ENCODE data around the gene FANCI.

Gene FANCI

DNA sequence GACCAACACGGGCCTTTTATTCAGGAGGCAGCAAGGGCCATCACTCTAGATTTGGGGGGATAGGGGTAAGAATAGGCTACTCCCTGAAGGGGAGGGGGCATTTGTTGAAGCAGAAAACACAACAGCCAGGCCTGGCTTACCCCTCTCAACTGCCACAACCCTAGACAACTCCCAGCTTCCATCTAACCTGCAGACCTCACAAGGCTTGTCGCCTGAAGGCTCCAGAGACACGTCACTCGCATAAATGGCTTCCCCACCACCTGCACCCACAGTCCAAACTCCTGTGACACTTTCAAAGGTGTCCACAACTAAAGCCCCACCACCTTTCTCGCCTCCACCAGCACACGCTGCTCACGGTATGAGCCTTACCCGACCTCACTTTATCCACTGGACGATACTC lies 75.9 kb downstream of the FANCI start:
- ATAC-seq (replicated peaks; ENCODE audit: extremely low read depth, poor library complexity, severe bottlenecking) (no peak), DNase-seq (ENCODE audit: low spot score in 2 of 2) (no peak)
- peaks cover 79% of the 10 kb centered on the region for H3K36me3 Mint-ChIP-seq (ENCODE audit: insufficient read depth)
- peak overlapping the region; percentile 30 for H3K27ac Mint-ChIP-seq (ENCODE audit: low read depth)
- no peaks in the 10 kb centered on the region for H3K27me3 Mint-ChIP-seq
- peaks cover 27% of the 10 kb centered on the region for H3K4me1 Mint-ChIP-seq
- no peaks in the 10 kb centered on the region for H3K9me3 Mint-ChIP-seq
- no peak overlapping the region for H3K4me3 Mint-ChIP-seq

DNA sequence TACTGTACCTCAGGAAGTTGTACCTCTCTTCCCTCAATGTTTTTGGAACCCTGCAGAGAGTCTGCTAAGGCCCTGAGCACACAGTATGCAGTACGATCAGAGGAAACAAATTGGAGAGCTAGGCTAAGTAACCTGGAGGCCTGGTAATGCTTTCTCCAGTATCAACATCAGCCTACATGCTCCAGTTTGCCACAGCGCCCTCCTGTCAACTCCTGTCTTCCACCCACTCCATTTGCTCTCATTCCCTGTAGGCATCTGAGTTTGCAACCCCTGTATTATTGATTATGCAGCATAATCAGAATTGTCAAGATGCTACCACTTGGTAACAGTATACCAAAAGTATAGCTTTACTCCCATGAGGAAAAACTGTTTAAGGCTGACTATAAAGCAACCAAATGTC lies 76.4 kb downstream of the FANCI start:
- Mint-ChIP-seq H3K36me3 (ENCODE audit: insufficient read depth) (peaks cover 80% of the 10 kb centered on the region), H3K4me1 (peaks cover 32% of the 10 kb centered on the region), H3K9me3 (no peaks in the 10 kb centered on the region), H3K27me3 (no peaks in the 10 kb centered on the region), H3K27ac (ENCODE audit: low read depth) (peak overlapping the region; percentile 30), H3K4me3 (no peak overlapping the region)
- DNase-seq (ENCODE audit: low spot score in 2 of 2), result no peak
- ATAC-seq (replicated peaks; ENCODE audit: extremely low read depth, poor library complexity, severe bottlenecking), result no peak

DNA sequence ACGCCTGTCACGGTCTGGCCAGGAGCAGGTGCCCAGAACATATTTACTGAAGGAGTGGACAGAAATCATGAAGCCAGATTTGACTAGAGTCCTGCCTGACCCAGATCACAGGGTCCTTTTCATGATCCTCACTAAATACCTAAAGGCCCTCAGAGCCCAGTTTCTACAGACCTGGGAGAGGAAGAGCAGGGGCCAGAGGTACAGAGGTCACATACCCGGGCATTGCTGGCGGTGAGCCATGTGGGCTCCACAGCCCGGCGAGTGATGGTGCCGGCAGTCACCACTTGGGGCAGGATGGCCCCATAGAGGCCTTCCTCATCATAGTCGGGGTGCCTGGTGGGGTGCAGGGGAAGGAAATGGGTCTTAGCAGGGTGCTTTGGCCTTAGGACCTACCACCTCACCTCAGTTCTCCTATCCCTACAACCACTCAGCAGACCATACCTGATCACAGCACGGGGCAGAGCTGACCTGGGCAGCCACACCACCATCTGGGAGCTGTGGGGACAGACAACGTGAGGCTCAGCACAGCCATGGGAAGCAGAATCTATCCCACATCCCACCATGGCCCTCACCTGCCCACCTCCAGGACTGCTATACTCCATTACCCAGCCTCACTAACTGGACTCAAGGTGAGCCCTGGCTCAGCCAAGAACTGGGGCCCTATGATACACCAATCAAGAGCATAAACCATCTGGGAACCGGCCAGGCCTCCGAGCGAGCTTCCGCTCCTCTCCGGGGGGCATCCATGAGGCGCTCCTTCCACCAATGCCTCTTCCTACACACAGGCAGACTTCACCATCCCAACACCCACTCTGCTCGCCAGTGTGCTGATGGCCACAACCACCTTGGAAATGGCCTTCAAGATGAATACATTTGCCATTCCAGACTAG lies 78.0 kb downstream of the FANCI start:
- Mint-ChIP-seq H3K9me3 (no peaks in the 10 kb centered on the region), H3K4me3 (no peak overlapping the region), H3K36me3 (ENCODE audit: insufficient read depth) (peaks cover 80% of the 10 kb centered on the region), H3K27ac (ENCODE audit: low read depth) (no peak overlapping the region), H3K27me3 (no peaks in the 10 kb centered on the region), H3K4me1 (peaks cover 27% of the 10 kb centered on the region)
- ATAC-seq (replicated peaks; ENCODE audit: extremely low read depth, poor library complexity, severe bottlenecking) (no peak), DNase-seq (ENCODE audit: low spot score in 2 of 2) (no peak)

GRCh38 chr15:89322822-89323221 lies 79.0 kb downstream of the FANCI start:
- H3K4me1 Mint-ChIP-seq, result peaks cover 35% of the 10 kb centered on the region

DNA sequence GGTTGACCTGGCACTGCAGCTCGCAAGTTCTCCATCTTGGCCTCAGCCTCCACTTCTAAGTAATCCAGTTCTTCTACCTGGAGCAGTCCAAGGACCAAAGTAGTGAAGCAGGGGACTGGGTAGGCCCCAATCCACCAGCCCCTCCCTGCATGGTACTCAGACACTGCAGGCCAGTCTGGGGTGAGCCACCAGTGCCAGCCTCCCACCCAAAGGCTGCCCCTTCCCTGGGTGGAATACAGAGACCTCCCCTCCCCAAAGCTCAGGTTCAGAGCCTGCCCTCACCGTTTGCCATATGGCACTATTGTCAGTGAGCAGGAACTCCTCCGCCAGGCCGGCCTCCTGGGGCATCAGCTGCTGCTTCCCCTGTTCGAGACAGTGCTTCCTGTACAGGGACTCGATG lies 80.0 kb downstream of the FANCI start:
- Mint-ChIP-seq H3K4me1 (peaks cover 35% of the 10 kb centered on the region), H3K36me3 (ENCODE audit: insufficient read depth) (peaks cover 81% of the 10 kb centered on the region), H3K27me3 (no peaks in the 10 kb centered on the region), H3K4me3 (no peak overlapping the region), H3K27ac (ENCODE audit: low read depth) (peak overlapping the region; percentile 84), H3K9me3 (no peaks in the 10 kb centered on the region)
- ATAC-seq (replicated peaks; ENCODE audit: extremely low read depth, poor library complexity, severe bottlenecking) (no peak), DNase-seq (ENCODE audit: low spot score in 2 of 2) (no peak)

More at GRCh38 chr15:89322822-89323221, 79.0 kb downstream of the FANCI start:
- H3K9me3 Mint-ChIP-seq, result no peaks in the 10 kb centered on the region
- ATAC-seq (replicated peaks; ENCODE audit: extremely low read depth, poor library complexity, severe bottlenecking) (no peak), DNase-seq (ENCODE audit: low spot score in 2 of 2) (no peak)
- H3K36me3 Mint-ChIP-seq (ENCODE audit: insufficient read depth), result peaks cover 81% of the 10 kb centered on the region
- H3K27ac Mint-ChIP-seq (ENCODE audit: low read depth), result peak overlapping the region; percentile 44
- H3K27me3 Mint-ChIP-seq, result no peaks in the 10 kb centered on the region
- no peak overlapping the region for H3K4me3 Mint-ChIP-seq

GRCh38 chr15:89325039-89325803 lies 81.4 kb downstream of the FANCI start:
- Mint-ChIP-seq H3K36me3 (ENCODE audit: insufficient read depth) (peaks cover 82% of the 10 kb centered on the region), H3K9me3 (no peaks in the 10 kb centered on the region), H3K4me1 (peaks cover 43% of the 10 kb centered on the region), H3K27ac (ENCODE audit: low read depth) (peak overlapping the region; percentile 84), H3K27me3 (no peaks in the 10 kb centered on the region), H3K4me3 (peak overlapping the region; percentile 40)
- ATAC-seq (replicated peaks; ENCODE audit: extremely low read depth, poor library complexity, severe bottlenecking), result no peak
- no peak for DNase-seq (ENCODE audit: low spot score in 2 of 2)

- DNase-seq (ENCODE audit: low spot score in 2 of 2) (no peak), ATAC-seq (replicated peaks; ENCODE audit: extremely low read depth, poor library complexity, severe bottlenecking) (no peak)
- Mint-ChIP-seq H3K27me3 (no peaks in the 10 kb centered on the region), H3K36me3 (ENCODE audit: insufficient read depth) (peaks cover 81% of the 10 kb centered on the region), H3K4me3 (no peak overlapping the region), H3K9me3 (no peaks in the 10 kb centered on the region), H3K4me1 (peaks cover 49% of the 10 kb centered on the region), H3K27ac (ENCODE audit: low read depth) (no peak overlapping the region)
Observed at GRCh38 chr15:89326316-89326715, 82.5 kb downstream of the FANCI start.

GRCh38 chr15:89327113-89327512 lies 83.3 kb downstream of the FANCI start:
- peaks cover 57% of the 10 kb centered on the region for H3K4me1 Mint-ChIP-seq
- H3K4me3 Mint-ChIP-seq, result no peak overlapping the region
- peak overlapping the region; percentile 83 for H3K27ac Mint-ChIP-seq (ENCODE audit: low read depth)
- no peaks in the 10 kb centered on the region for H3K9me3 Mint-ChIP-seq
- H3K27me3 Mint-ChIP-seq, result no peaks in the 10 kb centered on the region
- DNase-seq (ENCODE audit: low spot score in 2 of 2), result no peak
- ATAC-seq (replicated peaks; ENCODE audit: extremely low read depth, poor library complexity, severe bottlenecking), result no peak
- peaks cover 79% of the 10 kb centered on the region for H3K36me3 Mint-ChIP-seq (ENCODE audit: insufficient read depth)

DNA sequence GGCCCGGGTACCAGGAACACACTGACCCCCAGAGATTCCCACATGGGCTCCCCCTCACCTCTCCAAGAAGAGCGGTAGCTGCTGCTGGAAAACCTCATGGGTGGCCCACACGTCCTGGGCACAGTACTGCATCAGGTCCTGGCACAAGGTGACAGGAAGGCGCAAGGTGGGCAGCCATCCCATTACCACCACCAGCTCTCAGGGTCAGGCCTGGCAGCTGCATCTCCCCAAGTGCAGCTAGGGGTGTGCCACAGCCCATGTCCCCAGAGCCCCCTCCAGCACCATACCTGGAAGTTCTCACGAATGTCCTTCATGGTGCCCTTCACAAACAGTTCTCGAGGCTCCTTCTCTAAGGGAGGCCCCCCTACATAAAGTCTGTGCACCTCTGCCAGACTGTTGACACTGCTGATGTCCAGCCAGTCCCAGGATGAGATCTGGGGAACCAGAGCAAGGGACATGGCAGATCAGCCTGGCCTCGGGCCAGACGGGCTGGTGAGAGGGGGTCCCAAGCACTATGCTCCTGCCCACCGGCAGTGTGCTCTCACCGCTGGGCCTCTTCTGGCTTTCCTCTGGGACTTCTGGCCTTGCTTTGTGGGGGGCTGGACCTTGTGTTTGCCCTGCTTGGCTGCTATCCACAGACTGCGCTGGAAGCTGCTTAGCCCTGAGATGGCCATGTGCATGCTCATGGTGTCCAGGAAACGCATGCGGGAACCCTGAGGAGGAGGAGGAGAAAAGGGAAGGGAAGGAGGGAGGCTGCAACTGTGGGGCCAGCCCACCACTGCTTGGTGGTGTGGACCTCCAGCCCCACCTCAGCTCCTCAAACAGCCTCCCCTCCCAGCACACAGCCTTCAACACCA lies 84.8 kb downstream of the FANCI start:
- no peak for DNase-seq (ENCODE audit: low spot score in 2 of 2)
- Mint-ChIP-seq H3K27ac (ENCODE audit: low read depth) (peak overlapping the region; percentile 83), H3K4me3 (no peak overlapping the region), H3K27me3 (no peaks in the 10 kb centered on the region), H3K9me3 (no peaks in the 10 kb centered on the region), H3K36me3 (ENCODE audit: insufficient read depth) (peaks cover 73% of the 10 kb centered on the region), H3K4me1 (peaks cover 60% of the 10 kb centered on the region)
- no peak for ATAC-seq (replicated peaks; ENCODE audit: extremely low read depth, poor library complexity, severe bottlenecking)

- Mint-ChIP-seq H3K9me3 (no peaks in the 10 kb centered on the region), H3K36me3 (ENCODE audit: insufficient read depth) (peaks cover 72% of the 10 kb centered on the region), H3K27ac (ENCODE audit: low read depth) (peak overlapping the region; percentile 47), H3K4me1 (peaks cover 57% of the 10 kb centered on the region), H3K4me3 (peak overlapping the region; percentile 71), H3K27me3 (peaks cover 2% of the 10 kb centered on the region)
- DNase-seq (ENCODE audit: low spot score in 2 of 2), result no peak
- ATAC-seq (replicated peaks; ENCODE audit: extremely low read depth, poor library complexity, severe bottlenecking), result peak; percentile 50
Observed at GRCh38 chr15:89329329-89330084, 85.7 kb downstream of the FANCI start.

GRCh38 chr15:89330119-89330518 lies 86.3 kb downstream of the FANCI start:
- peak overlapping the region; percentile 47 for H3K27ac Mint-ChIP-seq (ENCODE audit: low read depth)
- no peak for DNase-seq (ENCODE audit: low spot score in 2 of 2)
- ATAC-seq (replicated peaks; ENCODE audit: extremely low read depth, poor library complexity, severe bottlenecking), result no peak
- peaks cover 8% of the 10 kb centered on the region for H3K27me3 Mint-ChIP-seq
- H3K4me1 Mint-ChIP-seq, result peaks cover 56% of the 10 kb centered on the region
- peaks cover 72% of the 10 kb centered on the region for H3K36me3 Mint-ChIP-seq (ENCODE audit: insufficient read depth)
- H3K9me3 Mint-ChIP-seq, result no peaks in the 10 kb centered on the region
- H3K4me3 Mint-ChIP-seq, result peak overlapping the region; percentile 71

Data from central memory CD8-positive, alpha-beta T cell (primary cell).